ENCODE results near the gene CAMK2A.
A peak's percentile ranks its signal among the peaks of the same experiment; 100 is the strongest.

The CAMK2A gene

DNA sequence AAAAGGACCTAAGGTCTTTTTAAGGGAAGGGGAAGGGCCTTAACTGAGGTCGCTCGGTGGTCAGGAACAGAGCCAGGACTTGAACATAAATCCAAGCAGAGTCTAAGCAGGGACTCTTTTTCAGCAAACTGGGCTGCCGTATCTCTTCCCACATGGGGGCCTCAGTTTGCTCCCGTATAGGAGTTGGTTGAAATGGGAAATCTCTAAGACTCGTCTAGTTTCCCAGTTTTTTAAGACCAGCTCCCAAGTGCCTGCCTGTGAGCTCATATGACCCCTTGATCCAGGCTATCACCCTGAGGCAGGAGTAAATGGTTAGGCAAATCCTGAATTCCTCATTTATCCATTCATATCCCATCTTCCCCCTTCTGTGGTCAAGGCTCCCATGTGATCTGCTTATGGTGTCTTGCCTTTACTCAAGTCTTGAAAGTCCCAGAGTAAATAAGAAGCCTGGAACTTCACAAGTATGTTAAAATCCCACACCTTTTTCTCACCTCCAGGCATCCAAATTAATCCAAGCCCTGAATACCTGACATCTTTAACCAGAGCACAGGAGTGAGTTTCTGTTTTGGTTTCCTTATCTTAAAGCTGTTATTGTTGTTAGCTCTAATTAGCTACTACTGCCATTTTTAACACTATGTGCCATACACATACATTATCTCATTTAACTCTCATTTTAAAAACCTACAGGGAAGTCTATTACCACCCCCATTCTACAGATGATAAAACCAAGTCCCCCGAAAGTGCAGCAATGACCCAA lies 10.2 kb upstream of the CAMK2A start:
- no peak for DNase-seq

DNA sequence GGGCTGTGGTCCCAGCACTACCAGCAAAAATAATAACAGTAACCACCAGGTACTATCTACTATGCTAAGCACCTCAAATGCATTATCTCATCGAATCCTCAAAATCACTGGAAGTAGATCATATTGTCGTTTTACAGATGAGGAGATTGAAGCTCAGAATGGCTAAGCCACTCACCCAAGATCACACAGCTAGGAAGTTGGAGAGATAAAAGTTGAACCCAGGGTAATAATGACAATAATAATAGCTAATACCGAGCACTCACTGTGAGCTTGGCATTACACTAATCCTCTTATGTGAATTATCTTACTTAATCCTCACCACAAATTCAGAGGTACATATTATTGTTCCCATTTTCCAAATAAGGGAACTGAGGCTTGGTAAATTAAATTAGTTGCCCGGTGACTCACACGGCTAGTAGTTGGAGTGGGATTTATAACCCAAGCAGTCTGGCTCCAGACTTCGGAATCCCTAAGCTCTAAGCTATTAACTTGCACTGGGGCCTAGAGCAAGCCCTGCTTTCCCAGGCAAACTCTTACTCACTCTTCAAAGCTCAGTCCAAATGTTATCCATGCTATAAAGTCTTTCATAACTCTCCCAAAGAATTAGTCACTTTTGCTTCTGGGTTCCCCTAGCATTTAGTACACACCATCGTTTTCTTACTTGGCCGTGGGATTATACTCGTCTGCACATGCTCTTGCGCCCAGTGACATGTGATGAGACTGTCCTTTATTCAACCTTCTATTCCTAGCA lies 9.3 kb upstream of the CAMK2A start:
- DNase-seq, result no peak

- no peak for DNase-seq
These were observed 8.5 kb upstream of the CAMK2A start for GRCh38 chr5:150297934-150298595.

GRCh38 chr5:150297236-150297890 lies 7.8 kb upstream of the CAMK2A start:
- DNase-seq, result no peak

DNA sequence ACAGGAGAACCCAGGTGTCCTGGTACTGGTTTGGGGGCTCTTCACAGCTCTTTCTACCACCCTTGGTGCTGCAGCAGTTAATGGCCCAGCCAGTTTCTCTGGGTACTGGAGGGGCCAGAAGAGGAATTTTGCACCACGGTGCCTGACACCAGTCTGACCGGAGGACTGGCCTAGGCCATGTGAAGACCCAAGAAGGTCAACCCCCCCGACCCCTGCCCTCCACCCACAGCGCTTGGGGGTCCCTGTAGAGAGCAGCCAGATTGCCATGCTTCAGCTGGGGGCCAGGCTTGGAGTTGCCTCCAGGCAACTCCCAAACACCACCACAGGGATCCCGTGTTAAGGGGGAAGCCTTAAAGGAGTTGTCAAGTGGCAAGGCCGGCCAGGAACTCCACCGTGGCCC lies 6.9 kb upstream of the CAMK2A start:
- no peak for DNase-seq

DNA sequence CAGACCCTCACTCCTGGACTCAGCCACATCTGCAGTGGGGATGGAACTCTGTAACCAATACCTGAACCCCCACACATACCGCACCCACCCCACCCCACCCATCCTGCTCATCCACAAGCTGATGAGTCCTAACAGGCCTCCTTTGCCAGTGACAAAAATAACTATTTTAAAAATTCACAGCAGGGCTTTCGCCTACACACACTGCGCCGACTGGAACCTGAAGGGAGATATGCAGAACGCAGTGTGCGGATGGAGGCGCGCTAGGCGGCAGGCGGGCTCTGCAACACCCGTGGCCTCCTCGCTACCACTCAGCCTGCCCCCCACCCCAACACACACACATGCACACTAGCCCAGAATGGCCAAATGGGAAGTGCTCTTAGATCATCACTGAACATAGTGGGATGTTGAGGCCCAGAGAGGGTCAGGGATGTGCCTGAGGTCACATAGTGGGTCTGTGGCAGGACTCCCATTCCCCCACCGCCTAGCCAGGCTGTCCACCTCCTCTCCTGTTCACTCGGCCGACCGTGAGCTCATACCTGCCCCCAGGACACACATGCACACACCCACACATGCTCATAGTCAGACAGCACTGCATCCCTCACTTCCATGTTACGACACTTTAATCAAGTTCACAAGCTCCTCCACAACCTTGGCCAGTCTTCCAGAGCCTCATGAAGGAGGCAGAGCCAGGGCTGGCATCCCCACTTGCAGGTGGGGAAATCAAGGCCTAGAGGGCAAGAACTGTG lies 6.3 kb upstream of the CAMK2A start:
- DNase-seq, result no peak

- DNase-seq, result peak in 1 of 2 experiments; percentile 32
These were observed 5.6 kb upstream of the CAMK2A start for GRCh38 chr5:150295172-150295634.

DNA sequence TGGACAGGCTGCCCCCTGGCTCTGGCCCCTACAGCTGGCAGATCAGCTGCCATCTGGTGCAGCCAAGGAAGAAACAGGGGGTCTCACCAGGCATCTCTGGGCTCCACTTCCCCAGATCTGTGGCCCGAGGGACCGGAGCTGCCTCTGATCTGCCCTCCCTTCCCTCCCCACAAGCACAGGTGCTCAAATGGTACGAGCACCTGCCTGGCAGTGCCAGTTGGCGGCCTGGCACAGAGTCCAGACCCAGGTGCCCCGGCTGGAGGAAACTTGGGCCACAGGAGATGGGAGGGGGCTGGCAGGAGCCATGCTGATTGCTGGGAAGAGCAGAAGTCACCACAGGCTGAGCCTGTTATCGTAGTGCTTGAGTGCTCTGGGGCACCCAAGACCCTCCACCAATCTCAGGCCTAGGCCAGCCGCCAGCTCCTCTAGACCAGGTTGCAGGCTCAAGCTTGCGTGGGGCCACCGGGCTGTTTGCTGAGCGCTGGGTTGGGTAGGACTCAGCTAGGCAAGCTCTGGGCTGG lies 5.0 kb upstream of the CAMK2A start:
- DNase-seq, result no peak

- DNase-seq, result no peak
These were observed 3.7 kb upstream of the CAMK2A start for GRCh38 chr5:150293091-150293941.

DNA sequence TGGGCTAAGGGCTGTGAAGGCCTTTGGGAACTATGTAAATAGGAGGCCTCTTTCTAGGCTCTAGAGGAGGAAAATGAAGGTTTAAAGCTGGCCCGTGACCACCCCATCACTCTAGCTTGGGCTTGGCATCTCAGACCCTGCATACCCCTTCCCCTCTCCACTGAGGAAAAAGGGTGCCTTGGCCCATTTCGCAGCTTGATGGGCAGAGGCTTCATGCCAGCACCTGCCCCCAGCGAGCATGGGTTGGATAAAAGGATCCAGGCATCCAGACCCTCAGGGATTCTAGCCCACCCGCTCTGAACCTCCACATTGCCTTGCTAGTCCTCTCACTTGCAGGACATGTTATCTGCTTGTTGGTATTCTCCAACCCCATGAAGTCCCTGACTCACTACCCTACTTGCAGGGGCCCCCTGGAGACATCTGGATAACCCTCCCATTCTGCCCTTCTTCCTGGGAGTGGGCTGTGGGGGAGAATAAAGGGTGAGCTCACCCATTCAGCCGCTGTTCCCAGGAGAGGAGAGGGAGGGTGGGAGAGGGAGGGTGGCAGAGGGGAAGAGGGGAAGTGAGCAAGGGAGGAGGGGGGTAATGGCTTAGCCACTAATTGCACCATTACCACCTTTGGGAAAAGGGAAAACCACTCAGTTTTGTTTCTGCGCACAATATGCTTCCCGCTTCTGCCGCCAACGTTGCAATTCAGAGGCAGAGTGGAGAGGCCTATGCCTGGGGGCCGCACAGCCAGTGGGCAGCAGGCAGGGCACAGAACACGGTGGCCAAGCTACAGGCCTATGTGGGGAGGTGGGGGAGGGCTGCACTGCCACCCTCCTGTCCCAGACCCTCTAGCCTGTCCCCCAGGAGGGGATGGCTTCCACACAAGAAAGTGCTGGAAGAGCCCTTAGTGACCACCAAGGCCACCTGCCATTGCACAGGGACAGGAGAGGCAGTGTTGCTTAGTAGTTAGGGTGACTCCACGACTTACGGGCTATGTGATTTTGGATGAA lies 2.1 kb upstream of the CAMK2A start:
- no peak for DNase-seq

DNA sequence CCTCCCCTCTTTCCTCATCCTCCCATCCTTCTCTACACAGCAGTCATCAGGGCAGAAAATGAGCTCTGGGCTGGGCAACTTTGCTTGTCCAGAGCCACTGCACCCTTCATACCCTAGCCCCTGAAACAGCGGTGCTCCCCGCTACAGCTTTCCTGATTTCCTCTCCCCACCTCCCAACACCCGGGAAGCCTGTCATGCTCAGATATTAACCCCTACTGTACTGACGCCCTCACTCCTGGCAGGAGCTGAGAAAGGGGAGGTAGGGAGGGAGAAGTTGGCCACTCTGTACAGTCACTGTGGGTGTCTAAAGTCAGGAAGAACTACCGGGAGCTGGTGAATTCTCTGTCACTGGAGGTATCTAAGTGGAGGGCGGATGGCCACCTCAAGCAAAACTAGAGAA lies 782 bp downstream of the CAMK2A start:
- no peak for DNase-seq

- DNase-seq, result no peak
These were observed 1.2 kb downstream of the CAMK2A start for GRCh38 chr5:150288361-150288760.

- no peak for DNase-seq
These were observed 2.8 kb downstream of the CAMK2A start for GRCh38 chr5:150286820-150287219.

DNA sequence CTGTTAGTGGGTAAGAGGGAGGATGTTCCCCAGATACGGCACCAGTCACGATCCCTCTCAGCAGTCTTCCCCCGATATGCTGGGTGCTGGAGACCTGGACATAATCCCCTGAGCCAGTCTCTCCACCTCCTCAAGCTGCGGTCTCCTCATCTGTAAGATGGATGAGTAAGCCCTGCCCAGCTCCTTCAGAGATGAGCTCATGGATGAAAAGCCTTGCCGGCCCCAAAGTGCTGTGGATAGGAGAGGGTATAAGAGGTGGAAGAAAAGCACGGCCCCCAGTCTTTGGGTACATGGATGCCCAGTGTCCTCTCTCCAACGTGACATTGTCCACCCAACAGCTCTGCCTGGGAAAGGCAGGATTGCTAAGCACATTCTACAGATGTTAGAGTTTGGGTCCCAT lies 4.5 kb downstream of the CAMK2A start:
- DNase-seq, result no peak

- DNase-seq, result no peak
These were observed 5.3 kb downstream of the CAMK2A start for GRCh38 chr5:150284311-150284710.

DNA sequence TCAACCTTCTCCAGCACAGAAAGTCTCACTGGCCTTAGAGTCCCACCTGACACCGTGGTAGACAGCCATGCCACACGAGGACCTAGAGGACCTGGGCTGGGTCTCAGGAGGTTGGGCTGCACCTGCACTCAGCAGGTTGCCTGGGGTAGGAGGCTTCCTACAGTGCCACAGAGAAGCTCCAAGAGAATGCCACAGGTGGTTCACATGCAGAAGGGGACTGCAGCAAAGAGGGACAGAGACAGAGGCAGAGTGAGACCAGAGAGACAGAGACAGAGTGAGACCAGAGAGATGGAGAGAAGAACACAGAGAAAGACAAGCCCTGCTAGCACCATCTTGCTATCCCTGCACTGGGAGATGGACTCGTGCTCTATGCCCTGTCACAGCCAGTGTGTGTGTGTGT lies 5.7 kb downstream of the CAMK2A start:
- no peak for DNase-seq

DNA sequence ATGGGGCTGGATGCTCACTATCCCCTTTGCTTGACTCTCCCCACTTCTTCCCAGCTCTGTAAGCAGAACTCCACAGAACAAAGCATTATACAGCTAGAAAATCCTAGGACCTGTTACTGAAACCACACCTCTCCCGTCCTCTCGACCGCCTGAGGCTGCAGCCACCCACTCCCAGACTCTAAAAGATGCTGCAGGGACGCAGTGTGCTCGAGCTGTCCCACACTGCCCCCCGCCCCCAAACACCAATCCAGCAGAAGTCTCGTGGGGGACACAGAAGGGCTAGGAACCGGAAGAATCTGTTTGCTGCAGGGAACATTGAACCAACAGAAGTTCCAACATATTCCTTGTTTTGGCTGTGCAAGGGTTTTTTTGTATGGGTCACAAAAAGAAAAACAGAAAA lies 7.6 kb downstream of the CAMK2A start:
- no peak for DNase-seq

DNA sequence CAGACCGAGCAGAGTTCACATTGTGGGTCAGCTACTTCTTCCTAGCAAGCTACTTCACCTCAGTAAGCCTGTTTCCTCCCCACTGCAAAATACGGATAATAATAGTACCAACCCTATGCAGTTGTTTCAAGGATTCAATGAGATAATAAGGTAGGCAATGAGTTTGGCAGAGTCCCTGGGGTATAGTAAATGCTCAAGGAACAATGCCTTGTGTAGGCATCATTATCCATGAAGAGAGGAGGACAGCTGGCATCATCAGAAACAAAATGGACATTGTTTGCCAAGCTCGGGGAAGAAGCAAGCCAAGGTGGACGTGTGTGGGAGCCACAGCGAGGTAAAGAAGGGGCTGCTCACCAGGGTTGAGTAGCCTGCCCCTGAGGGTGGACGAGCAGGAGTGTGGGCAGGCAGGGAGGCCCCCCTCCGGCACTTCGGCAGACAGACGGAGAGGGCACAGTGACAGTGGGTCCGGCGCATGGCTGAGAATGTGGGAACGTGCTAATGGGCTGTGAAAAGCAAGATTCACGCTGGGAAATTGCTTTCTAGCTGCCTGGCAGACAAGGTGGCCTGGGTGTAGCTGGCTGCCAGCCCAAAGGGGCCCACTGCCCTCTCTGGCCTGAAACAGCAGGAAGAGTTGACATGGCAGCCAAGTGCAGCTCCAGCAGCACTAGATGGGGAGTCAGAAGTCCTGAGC lies 10.1 kb downstream of the CAMK2A start:
- peak in 1 of 2 experiments; percentile 40 for DNase-seq

- no peak for DNase-seq
These were observed 10.7 kb downstream of the CAMK2A start for GRCh38 chr5:150278916-150279315.
